HCT116 (cell line): ENCODE measurements around the gene UMAD1. TPM values are rescaled to one million over a fixed set of nuclear protein-coding genes. Genes with fewer than 3 reads are reported as not detected.
A peak's percentile ranks its signal among the peaks of the same experiment; 100 is the strongest.
"Not testable (repeated sequence)": the region's sequence is repeated elsewhere in the genome, so short reads cannot be mapped to it uniquely, and the experiment has no call there.

ENCODE experiments used
- ATAC-seq: fragments of 200-7000 bp; cut with Tn5 transposase; 2 replicates; pipeline ENCODE4 v1.9.1; 2020; ENCODE audit warnings: mild to moderate bottlenecking, moderate library complexity
- BruUV-seq: library from RNA; stranded (reverse); fragments of 400-500 nt; replicated peaks from 2 replicates; lab custom pipeline; 2021; lab: Mats Ljungman, UMichigan
- CTCF ChIA-PET: fragments of 300-600 bp; sonication (Branson Sonifier 250); formaldehyde crosslinking; loops from one replicate; lab custom pipeline; 2021; ENCODE audit warnings: antibody characterized with exemption; lab: Charles Lee
- POLR2A ChIA-PET: fragments of 300-600, 350-600 bp; sonication (Branson Sonifier 250); formaldehyde crosslinking; loops from one replicate; lab custom pipeline; 2021; ENCODE audit warnings: antibody characterized with exemption; lab: Charles Lee
- RAD21 ChIA-PET, 2 experiments: fragments of 300-600 bp; sonication (Branson Sonifier 250); formaldehyde crosslinking; loops; one replicate each; lab custom pipeline; 2023; ENCODE audit warnings: low total read pairs in 2 of 2; ENCODE audit not compliant: uncharacterized antibody in 2 of 2, unreplicated experiment in 2 of 2, low non-redundant PET in 1 of 2; lab: Charles Lee
- DNase-seq: peaks from one replicate; pipeline ENCODE4 v3.0.0-alpha.2; 2010; ENCODE audit warnings: low read depth, low spot score
- H2AFZ ChIP-seq: fragments of 200-600 bp; shearing (Covaris generic), sonication (generic); 2 replicates; pipeline ENCODE4 v1.6.1; 2017; ENCODE audit warnings: low read depth, mixed run types, mixed read lengths, antibody characterized with exemption, low read length; ENCODE audit not compliant: poor library complexity, severe bottlenecking
- H3K27ac ChIP-seq: 2 replicates; pipeline ENCODE4 v1.5.1; 2012; ENCODE audit warnings: low read depth, low read length
- H3K27me3 ChIP-seq: fragments of 200-600 bp; sonication (generic); 2 replicates; pipeline ENCODE4 v1.6.1; 2016; ENCODE audit warnings: mixed run types, low read length, mixed read lengths; ENCODE audit not compliant: insufficient read depth
- H3K36me3 ChIP-seq, 2 experiments: fragments of 200-500 bp in 1 of 2; fragments of 200-600 bp in 1 of 2; sonication (Bioruptor generic) in 1 of 2; sonication (generic) in 1 of 2; 2 replicates each; pipeline versions ENCODE4 v1.5.1 to v1.6.1; 2014 to 2016; ENCODE audit warnings: low read length in 2 of 2, inconsistent platforms in 1 of 2, mixed read lengths in 1 of 2, mixed run types in 1 of 2; ENCODE audit not compliant: insufficient read depth in 2 of 2, control insufficient read depth in 1 of 2
- H3K4me1 ChIP-seq, 2 experiments: fragments of 200-600 bp in 1 of 2; sonication (generic) in 1 of 2; 2 replicates each; pipeline versions ENCODE4 v1.5.1 to v1.6.1; 2012 to 2017; ENCODE audit warnings: low read length in 2 of 2, inconsistent platforms in 1 of 2, mild to moderate bottlenecking in 1 of 2, mixed read lengths in 1 of 2, mixed run types in 1 of 2, moderate library complexity in 1 of 2; ENCODE audit not compliant: insufficient read depth in 2 of 2, control insufficient read depth in 1 of 2
- H3K4me2 ChIP-seq: fragments of 200-600 bp; sonication (generic); 2 replicates; pipeline ENCODE4 v1.6.1; 2017; ENCODE audit warnings: mixed run types, low read length, mixed read lengths
- H3K4me3 ChIP-seq, 2 experiments: fragments of 200-600 bp in 1 of 2; sonication (generic) in 1 of 2; replicated peaks in 1 of 2; 2 replicates each; pipeline ENCODE4 v1.5.1; 2011 to 2016; ENCODE audit warnings: low read length in 2 of 2, control low read depth in 1 of 2, low read depth in 1 of 2, mild to moderate bottlenecking in 1 of 2, mixed read lengths in 1 of 2, mixed run types in 1 of 2
- H3K79me2 ChIP-seq: fragments of 200-600 bp; sonication (generic); 2 replicates; pipeline ENCODE4 v1.6.1; 2017; ENCODE audit warnings: mild to moderate bottlenecking, mixed run types, low read length, moderate library complexity, mixed read lengths; ENCODE audit not compliant: insufficient read depth
- H3K9ac ChIP-seq: fragments of 200-600 bp; sonication (generic); 2 replicates; pipeline ENCODE4 v1.6.1; 2016; ENCODE audit warnings: low read length, mixed read lengths
- H3K9me2 ChIP-seq: fragments of 200-600 bp; sonication (generic), shearing (Covaris generic); 2 replicates; pipeline ENCODE4 v1.6.1; 2017; ENCODE audit warnings: mixed run types, mild to moderate bottlenecking, moderate library complexity; ENCODE audit not compliant: insufficient read depth
- H3K9me3 ChIP-seq, 2 experiments: fragments of 200-500 bp in 1 of 2; fragments of 200-600 bp in 1 of 2; sonication (Bioruptor generic) in 1 of 2; sonication (generic) in 1 of 2; 2 replicates each; pipeline ENCODE4 v1.6.1; 2014 to 2017; ENCODE audit warnings: low read length in 2 of 2, mixed read lengths in 2 of 2, inconsistent platforms in 1 of 2, low read depth in 1 of 2, mild to moderate bottlenecking in 1 of 2, mixed run types in 1 of 2, moderate library complexity in 1 of 2; ENCODE audit not compliant: control insufficient read depth in 1 of 2, insufficient read depth in 1 of 2
- H4K20me1 ChIP-seq: fragments of 200-600 bp; sonication (generic), shearing (Covaris generic); 2 replicates; pipeline ENCODE4 v1.6.1; 2017; ENCODE audit warnings: mixed run types, mild to moderate bottlenecking, moderate library complexity; ENCODE audit not compliant: insufficient read depth
- EZH2phosphoT487 ChIP-seq: fragments of 200-600 bp; IDR thresholded peaks from 2 replicates; pipeline ENCODE4 v1.6.1; 2018; ENCODE audit warnings: antibody characterized with exemption, borderline replicate concordance
- RAD21 ChIP-seq: IDR thresholded peaks from 2 replicates; pipeline ENCODE4 v1.6.1; 2012; ENCODE audit warnings: low read depth, mild to moderate bottlenecking
- intact Hi-C: fragments of 100-400 bp; cut with micrococcal nuclease; formaldehyde crosslinking; loops from 2 replicates; pipeline ENCODE4 v1.10.0; 2022
- total RNA-seq: library from RNA; stranded (reverse); gene quantifications from one replicate; pipeline ENCODE4 v1.2.1, GENCODE V29; 2021; ENCODE audit not compliant: unreplicated experiment
- TF ChIP-seq, protein P1 (sequence below), 3 experiments: fragments of 200-600 bp in 1 of 3; sonication (generic) in 1 of 3; IDR thresholded peaks in 2 of 3; conservative IDR thresholded peaks in 1 of 3; 2 replicates each; pipeline ENCODE4 v1.5.1; 2012 to 2017; ENCODE audit warnings: low read depth in 2 of 3, low read length in 2 of 3, antibody characterized with exemption in 1 of 3, borderline replicate concordance in 1 of 3, control low read depth in 1 of 3, mild to moderate bottlenecking in 1 of 3, mixed read lengths in 1 of 3, mixed run types in 1 of 3, moderate library complexity in 1 of 3; ENCODE audit not compliant: insufficient read depth in 1 of 3

UMAD1 gene
- total RNA-seq, 1 experiment from 2014 or later, result 12.7 TPM

GRCh38 chr7:7679640-7680039 lies 39.1 kb downstream of the UMAD1 start:
- H4K20me1 ChIP-seq, H3K4me3 ChIP-seq, H2AFZ ChIP-seq, DNase-seq, ATAC-seq, H3K27me3 ChIP-seq, H3K4me2 ChIP-seq, H3K79me2 ChIP-seq, H3K36me3 ChIP-seq, H3K27ac ChIP-seq, H3K9ac ChIP-seq, RAD21 ChIA-PET, H3K9me2 ChIP-seq, H3K9me3 ChIP-seq, BruUV-seq, H3K4me1 ChIP-seq, POLR2A ChIA-PET: not testable (repeated sequence)
- intact Hi-C loops, result loop anchor here (2.0 to 10.0 kb wide), 5 partner anchors 81 to 618 kb away; no protein-coding TSS in a partner anchor
- CTCF ChIA-PET, result interaction anchor here (2.5 to 2.8 kb wide), 2 partner anchors 11 to 616 kb away, joined by 18 to 23 read pairs; no protein-coding TSS in a partner anchor

GRCh38 chr7:7681191-7681935 lies 40.8 kb downstream of the UMAD1 start:
- POLR2A ChIA-PET, result interaction anchor here (1.3 to 1.5 kb wide), 2 partner anchors 10 to 15 kb away, joined by 3 to 5 read pairs; no protein-coding TSS in a partner anchor
- Histone ChIP-seq H3K4me3 (no peak overlapping the region), H3K9me2 (no peaks in the 10 kb centered on the region), H2AFZ (no peak overlapping the region), H4K20me1 (no peaks in the 10 kb centered on the region), H3K27ac (no peak overlapping the region), H3K79me2 (no peaks in the 10 kb centered on the region), H3K4me2 (peak overlapping the region; percentile 15; the same call in 1 of the 2 replicates), H3K9me3 (no peaks in the 10 kb centered on the region), H3K36me3 (no peaks in the 10 kb centered on the region), H3K9ac (no peak overlapping the region), H3K27me3 (no peaks in the 10 kb centered on the region), H3K4me1 (0 out of 4 replicates have a peak, but pooled peaks cover 0 to 4% of the 10 kb centered on the region in 2 experiments)
- no TSS peak for BruUV-seq
- CTCF ChIA-PET, result interaction anchor here (0.8 to 2.8 kb wide), 25 partner anchors 9 to 614 kb away, joined by 3 to 23 read pairs (median 5); partner anchors contain the start of gene UMAD1
- TF ChIP-seq EZH2phosphoT487 (no peak), RAD21 (peak; percentile 80)
- TF ChIP-seq, protein P1, sequence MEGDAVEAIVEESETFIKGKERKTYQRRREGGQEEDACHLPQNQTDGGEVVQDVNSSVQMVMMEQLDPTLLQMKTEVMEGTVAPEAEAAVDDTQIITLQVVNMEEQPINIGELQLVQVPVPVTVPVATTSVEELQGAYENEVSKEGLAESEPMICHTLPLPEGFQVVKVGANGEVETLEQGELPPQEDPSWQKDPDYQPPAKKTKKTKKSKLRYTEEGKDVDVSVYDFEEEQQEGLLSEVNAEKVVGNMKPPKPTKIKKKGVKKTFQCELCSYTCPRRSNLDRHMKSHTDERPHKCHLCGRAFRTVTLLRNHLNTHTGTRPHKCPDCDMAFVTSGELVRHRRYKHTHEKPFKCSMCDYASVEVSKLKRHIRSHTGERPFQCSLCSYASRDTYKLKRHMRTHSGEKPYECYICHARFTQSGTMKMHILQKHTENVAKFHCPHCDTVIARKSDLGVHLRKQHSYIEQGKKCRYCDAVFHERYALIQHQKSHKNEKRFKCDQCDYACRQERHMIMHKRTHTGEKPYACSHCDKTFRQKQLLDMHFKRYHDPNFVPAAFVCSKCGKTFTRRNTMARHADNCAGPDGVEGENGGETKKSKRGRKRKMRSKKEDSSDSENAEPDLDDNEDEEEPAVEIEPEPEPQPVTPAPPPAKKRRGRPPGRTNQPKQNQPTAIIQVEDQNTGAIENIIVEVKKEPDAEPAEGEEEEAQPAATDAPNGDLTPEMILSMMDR (IDR thresholded peaks at IDR 0.05 in 2 of 3, conservative IDR thresholded peaks at IDR 0.05 in 1 of 3; ENCODE audit: borderline replicate concordance in 1 of 3, insufficient read depth in 1 of 3, low read depth in 2 of 3, low read length in 2 of 3), result peak; percentile 41 to 75 (median 66); a peak in 5 of 6 replicates
- intact Hi-C loops, result loop anchor here (2.0 to 10.0 kb wide), 5 partner anchors 79 to 616 kb away; no protein-coding TSS in a partner anchor
- RAD21 ChIA-PET, result interaction anchor here (1.2 to 1.7 kb wide), 3 partner anchors 38 to 615 kb away, joined by 3 to 6 read pairs (median 3); no protein-coding TSS in a partner anchor
- peak; percentile 84 for ATAC-seq
- DNase-seq, result peak; percentile 44
